HepG2 (cell line): ENCODE data around the gene ABI3BP. TPM values are rescaled to one million over a fixed set of nuclear protein-coding genes. Genes with fewer than 3 reads are reported as not detected.

Source experiments
- HNF4A ChIP-seq: sonication (generic); formaldehyde crosslinking; IDR thresholded peaks from 2 replicates; pipeline ENCODE4 v1.4.0; 2020; ENCODE audit warnings: missing genetic modification reagents
- HNF4G ChIP-seq, 2 experiments: sonication (generic) in 1 of 2; formaldehyde crosslinking in 1 of 2; IDR thresholded peaks; 2 replicates each; pipeline versions ENCODE4 v1.4.0 to v1.6.1; 2011 to 2020; ENCODE audit warnings: borderline replicate concordance in 2 of 2, low read depth in 2 of 2, mild to moderate bottlenecking in 2 of 2, low read length in 1 of 2, missing genetic modification reagents in 1 of 2, moderate library complexity in 1 of 2
- HNRNPLL ChIP-seq: fragments of 200-400 bp; formaldehyde crosslinking; IDR thresholded peaks from 2 replicates; pipeline ENCODE4 v1.6.1; 2017; ENCODE audit warnings: mild to moderate bottlenecking, low read depth, low read length; ENCODE audit not compliant: poor library complexity, severe bottlenecking
- SIX4 ChIP-seq: sonication (generic); formaldehyde crosslinking; IDR thresholded peaks from 2 replicates; pipeline ENCODE4 v1.4.0; 2020; ENCODE audit warnings: missing genetic modification reagents
- SP1 ChIP-seq, 2 experiments: fragments of 450-650 bp in 1 of 2; sonication (generic) in 1 of 2; formaldehyde crosslinking in 1 of 2; IDR thresholded peaks; 2 replicates each; pipeline versions ENCODE4 v1.4.0 to v1.6.1; 2016 to 2020; ENCODE audit warnings: missing genetic modification reagents in 1 of 2
- TARDBP ChIP-seq: sonication (generic); formaldehyde crosslinking; IDR thresholded peaks from 2 replicates; pipeline ENCODE4 v1.8.0; 2022; ENCODE audit warnings: mild to moderate bottlenecking, missing genetic modification reagents
- ZFP36L2 ChIP-seq: sonication (generic); formaldehyde crosslinking; IDR thresholded peaks from 2 replicates; pipeline ENCODE4 v1.4.0; 2020; ENCODE audit warnings: missing genetic modification reagents
- ZMYM4 ChIP-seq: sonication (generic); formaldehyde crosslinking; IDR thresholded peaks from 2 replicates; pipeline ENCODE4 v1.8.1; 2023; ENCODE audit warnings: mild to moderate bottlenecking, missing genetic modification reagents
- ZNF224 ChIP-seq: sonication (generic); formaldehyde crosslinking; IDR thresholded peaks from 2 replicates; pipeline ENCODE4 v1.5.0; 2020; ENCODE audit warnings: mild to moderate bottlenecking, missing genetic modification reagents
- ZNF253 ChIP-seq: sonication (generic); formaldehyde crosslinking; IDR thresholded peaks from 2 replicates; pipeline ENCODE4 v1.8.0; 2022; ENCODE audit warnings: mild to moderate bottlenecking, missing genetic modification reagents, borderline replicate concordance
- polyA plus RNA-seq, 8 experiments: library from polyadenylated mRNA; depleted of rRNA in 3 of 8; stranded (reverse) in 7 of 8; unstranded in 1 of 8; fragments of >200 nt; fragmentation: Illumina TruSeq in 4 of 8; extraction: Trizol in 4 of 8; gene quantifications; 2 replicates each; pipeline versions ENCODE4 v1.2.1 to v1.2.3, GENCODE V29; 2011 to 2016; ENCODE audit warnings: low read depth in 4 of 8, missing spikeins in 1 of 8, mixed read lengths in 1 of 8; ENCODE audit not compliant: insufficient read depth in 1 of 8
- total RNA-seq, 5 experiments: library from RNA; depleted of rRNA; stranded (reverse); fragments of >200 nt; fragmentation: Illumina TruSeq; extraction: Trizol; gene quantifications; 2 replicates each; pipeline ENCODE4 v1.2.3, GENCODE V29; 2016; ENCODE audit warnings: low read depth in 1 of 5
- TF ChIP-seq, protein P1 (sequence below): IDR thresholded peaks from 2 replicates; pipeline ENCODE4 v1.6.1; 2016; ENCODE audit warnings: low read depth, control low read depth
- TF ChIP-seq, protein P2 (sequence below): IDR thresholded peaks from 2 replicates; pipeline ENCODE4 v1.6.1; 2016; ENCODE audit warnings: mild to moderate bottlenecking

ABI3BP gene
- total and polyA plus RNA-seq, 2 of the 13 experiments (the other 11 are each of a cell fraction or from before 2014, with no cell fraction given) = not detected

DNA sequence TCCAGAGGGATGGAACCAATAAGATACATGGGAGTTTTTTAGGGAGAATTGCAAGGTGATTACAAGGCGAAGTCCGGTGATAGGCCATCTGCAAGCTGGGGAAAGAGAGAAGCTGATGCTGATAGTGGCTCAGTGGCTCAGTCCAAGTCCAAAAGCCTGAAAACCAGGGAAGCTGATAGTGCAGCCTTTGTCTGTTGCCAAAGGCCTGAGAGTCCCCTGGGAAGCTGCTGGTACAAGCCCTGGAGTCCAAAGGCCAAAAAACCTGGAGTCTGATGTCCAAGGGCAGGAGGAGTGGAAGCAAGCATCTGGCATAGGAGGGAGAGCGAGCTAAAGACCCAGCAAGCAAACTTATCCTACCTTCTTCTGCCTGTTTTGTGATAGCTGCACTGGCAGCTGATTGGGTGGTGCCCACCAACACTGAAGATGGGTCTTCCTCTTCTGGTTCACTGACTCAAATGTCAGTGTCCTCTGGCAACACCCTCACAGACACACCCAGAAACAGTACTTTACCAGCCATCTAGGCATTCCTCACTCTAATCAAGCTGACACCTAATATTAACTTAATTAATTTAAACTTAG is 267.2 kb downstream of the ABI3BP start (continued):
- TF ChIP-seq, protein P1, sequence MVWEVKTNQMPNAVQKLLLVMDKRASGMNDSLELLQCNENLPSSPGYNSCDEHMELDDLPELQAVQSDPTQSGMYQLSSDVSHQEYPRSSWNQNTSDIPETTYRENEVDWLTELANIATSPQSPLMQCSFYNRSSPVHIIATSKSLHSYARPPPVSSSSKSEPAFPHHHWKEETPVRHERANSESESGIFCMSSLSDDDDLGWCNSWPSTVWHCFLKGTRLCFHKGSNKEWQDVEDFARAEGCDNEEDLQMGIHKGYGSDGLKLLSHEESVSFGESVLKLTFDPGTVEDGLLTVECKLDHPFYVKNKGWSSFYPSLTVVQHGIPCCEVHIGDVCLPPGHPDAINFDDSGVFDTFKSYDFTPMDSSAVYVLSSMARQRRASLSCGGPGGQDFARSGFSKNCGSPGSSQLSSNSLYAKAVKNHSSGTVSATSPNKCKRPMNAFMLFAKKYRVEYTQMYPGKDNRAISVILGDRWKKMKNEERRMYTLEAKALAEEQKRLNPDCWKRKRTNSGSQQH (CRISPR knock-in tag) = no peak
- no peak for TF ChIP-seq ZFP36L2 (CRISPR knock-in tag)
- TF ChIP-seq TARDBP (CRISPR knock-in tag) = no peak
- TF ChIP-seq, protein P2, sequence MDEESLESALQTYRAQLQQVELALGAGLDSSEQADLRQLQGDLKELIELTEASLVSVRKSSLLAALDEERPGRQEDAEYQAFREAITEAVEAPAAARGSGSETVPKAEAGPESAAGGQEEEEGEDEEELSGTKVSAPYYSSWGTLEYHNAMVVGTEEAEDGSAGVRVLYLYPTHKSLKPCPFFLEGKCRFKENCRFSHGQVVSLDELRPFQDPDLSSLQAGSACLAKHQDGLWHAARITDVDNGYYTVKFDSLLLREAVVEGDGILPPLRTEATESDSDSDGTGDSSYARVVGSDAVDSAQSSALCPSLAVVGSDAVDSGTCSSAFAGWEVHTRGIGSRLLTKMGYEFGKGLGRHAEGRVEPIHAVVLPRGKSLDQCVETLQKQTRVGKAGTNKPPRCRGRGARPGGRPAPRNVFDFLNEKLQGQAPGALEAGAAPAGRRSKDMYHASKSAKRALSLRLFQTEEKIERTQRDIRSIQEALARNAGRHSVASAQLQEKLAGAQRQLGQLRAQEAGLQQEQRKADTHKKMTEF (CRISPR knock-in tag) = no peak
- TF ChIP-seq ZNF224 (CRISPR knock-in tag) = no peak
- no peak for TF ChIP-seq HNRNPLL
- no peak for TF ChIP-seq SP1 (IDR thresholded peaks at IDR 0.05)
- no peak for TF ChIP-seq SP1 (CRISPR knock-in tag; IDR thresholded peaks at IDR 0.05)
- peak; percentile 86 for TF ChIP-seq HNF4A
- 0 out of 2 replicates have a peak, but pooled peaks have one; percentile 16 for TF ChIP-seq ZMYM4 (CRISPR knock-in tag)
- no peak for TF ChIP-seq ZNF253 (CRISPR knock-in tag)
- TF ChIP-seq HNF4G (IDR thresholded peaks at IDR 0.05; ENCODE audit: borderline replicate concordance, low read depth, low read length) = peak; percentile 79
- no peak for TF ChIP-seq HNF4G (CRISPR knock-in tag; IDR thresholded peaks at IDR 0.05; ENCODE audit: borderline replicate concordance, low read depth)
- TF ChIP-seq SIX4 = no peak
